K562 (cell line): Measurements from ENCODE around the gene B3GAT3. TPM values are rescaled to one million over a fixed set of nuclear protein-coding genes. Genes with fewer than 3 reads are reported as not detected.

Experiments
- BCOR ChIP-seq: fragments of 450-650 bp; IDR thresholded peaks from 2 replicates; pipeline ENCODE4 v1.6.1; 2016
- CBX1 ChIP-seq: sonication (generic); IDR thresholded peaks from 2 replicates; pipeline ENCODE4 v1.6.1; 2016; ENCODE audit warnings: antibody characterized with exemption, low read depth, mild to moderate bottlenecking
- CSDE1 ChIP-seq, 2 experiments: fragments of 450-650 bp; IDR thresholded peaks; 2 replicates each; pipeline ENCODE4 v1.6.1; 2016; ENCODE audit warnings: mild to moderate bottlenecking in 1 of 2
- FIP1L1 ChIP-seq: fragments of 200-400 bp; formaldehyde crosslinking; IDR thresholded peaks from 2 replicates; pipeline ENCODE4 v1.6.1; 2018; ENCODE audit warnings: mild to moderate bottlenecking, low read depth, low read length; ENCODE audit not compliant: poor library complexity, severe bottlenecking
- HIVEP1 ChIP-seq: fragments of 250-450 bp; sonication (Bioruptor Pico); IDR thresholded peaks from 2 replicates; pipeline ENCODE4 v1.4.0; 2020; ENCODE audit warnings: mild to moderate bottlenecking
- HLTF ChIP-seq: fragments of 450-650 bp; IDR thresholded peaks from 2 replicates; pipeline ENCODE4 v1.6.1; 2016
- MXI1 ChIP-seq: IDR thresholded peaks from 2 replicates; pipeline ENCODE4 v1.6.1; 2011; ENCODE audit warnings: low read depth, mild to moderate bottlenecking, improper control_type of control experiment, low read length
- PCBP2 ChIP-seq: fragments of 200-400 bp; formaldehyde crosslinking; IDR thresholded peaks from 2 replicates; pipeline ENCODE4 v1.6.1; 2018; ENCODE audit warnings: low read length, low read depth, mild to moderate bottlenecking, moderate library complexity; ENCODE audit not compliant: poor library complexity, severe bottlenecking
- POLR2G ChIP-seq: fragments of 200-400 bp; formaldehyde crosslinking; IDR thresholded peaks from 2 replicates; pipeline ENCODE4 v1.6.1; 2017; ENCODE audit warnings: low read depth, mild to moderate bottlenecking, antibody characterized with exemption, low read length, moderate library complexity
- POLR3G ChIP-seq: IDR thresholded peaks from 2 replicates; pipeline ENCODE4 v1.6.1; 2011; ENCODE audit not compliant: insufficient read length, insufficient replicate concordance; ENCODE audit errors: extremely low read depth
- RBM39 ChIP-seq: fragments of 200-400 bp; formaldehyde crosslinking; optimal IDR thresholded peaks from 2 replicates; pipeline ENCODE3; 2018; ENCODE audit warnings: low read depth, low read length
- SRSF1 ChIP-seq: fragments of 200-400 bp; formaldehyde crosslinking; IDR thresholded peaks from 2 replicates; pipeline ENCODE4 v1.6.1; 2017; ENCODE audit warnings: mild to moderate bottlenecking, low read depth, low read length, moderate library complexity
- TBP ChIP-seq: optimal IDR thresholded peaks from 2 replicates; pipeline ENCODE3; 2011; ENCODE audit warnings: low read depth, low read length, improper control_type of control experiment
- TGIF2 ChIP-seq: sonication (generic); formaldehyde crosslinking; IDR thresholded peaks from 2 replicates; pipeline ENCODE4 v1.8.1; 2022; ENCODE audit warnings: mild to moderate bottlenecking, missing genetic modification reagents, moderate library complexity
- TRIM28 ChIP-seq: fragments of 450-650 bp; IDR thresholded peaks from 2 replicates; pipeline ENCODE4 v1.6.1; 2017
- ZBTB11 ChIP-seq, 3 experiments: fragments of 200-800 bp in 1 of 3; fragments of 250-450 bp in 1 of 3; fragments of 450-650 bp in 1 of 3; sonication (Bioruptor Pico) in 1 of 3; sonication (Bioruptor generic) in 1 of 3; formaldehyde crosslinking in 1 of 3; IDR thresholded peaks; 2 replicates each; pipeline versions ENCODE4 v1.6.1 to v1.8.0; 2016 to 2022; ENCODE audit warnings: mild to moderate bottlenecking in 2 of 3, missing genetic modification characterization in 2 of 3, missing compliant biosample characterization in 1 of 3, moderate library complexity in 1 of 3
- ZBTB26 ChIP-seq: fragments of 450-650 bp; formaldehyde crosslinking; IDR thresholded peaks from 2 replicates; pipeline ENCODE4 v1.4.0; 2022; ENCODE audit warnings: missing genetic modification characterization
- ZC3H8 ChIP-seq: fragments of 450-650 bp; IDR thresholded peaks from 2 replicates; pipeline ENCODE4 v1.6.1; 2017
- ZKSCAN1 ChIP-seq: fragments of 150-350 bp; IDR thresholded peaks from 2 replicates; pipeline ENCODE4 v1.6.1; 2016; ENCODE audit warnings: low read depth, low read length
- ZNF134 ChIP-seq: fragments of 250-450 bp; sonication (Bioruptor Pico); conservative IDR thresholded peaks from 2 replicates; pipeline ENCODE4 v1.4.0; 2020
- ZNF212 ChIP-seq: fragments of 450-650 bp; formaldehyde crosslinking; IDR thresholded peaks from 2 replicates; pipeline ENCODE4 v1.4.0; 2020; ENCODE audit warnings: mild to moderate bottlenecking
- ZNF316 ChIP-seq: fragments of 450-650 bp; IDR thresholded peaks from 2 replicates; pipeline ENCODE4 v1.6.1; 2016
- ZNF431 ChIP-seq: sonication (generic); formaldehyde crosslinking; IDR thresholded peaks from 2 replicates; pipeline ENCODE4 v1.8.0; 2022; ENCODE audit warnings: mild to moderate bottlenecking, missing genetic modification reagents
- ZNF449 ChIP-seq: fragments of 250-450 bp; sonication (Bioruptor Pico); IDR thresholded peaks from 2 replicates; pipeline ENCODE4 v1.8.0; 2022; ENCODE audit warnings: moderate library complexity, mild to moderate bottlenecking, inconsistent platforms
- ZNF586 ChIP-seq: fragments of 450-650 bp; formaldehyde crosslinking; conservative IDR thresholded peaks from 2 replicates; pipeline ENCODE4 v1.4.0; 2020; ENCODE audit warnings: mild to moderate bottlenecking, moderate library complexity
- polyA plus RNA-seq, 8 experiments: library from polyadenylated mRNA; depleted of rRNA in 4 of 8; stranded (reverse) in 5 of 8; unstranded in 3 of 8; fragments of >200 nt; fragmentation: Nextera tagmentation in 2 of 8; fragmentation: Illumina TruSeq in 1 of 8; extraction: Ambion mirVana in 2 of 8; extraction: Trizol in 1 of 8; gene quantifications; 2 replicates each; pipeline versions ENCODE4 v1.2.1 to v1.2.3, GENCODE V29; 2011 to 2014; ENCODE audit warnings: inconsistent platforms in 1 of 8, missing spikeins in 1 of 8
- total RNA-seq, 7 experiments: library from RNA; depleted of rRNA in 6 of 7; stranded (reverse); fragments of >200 nt in 6 of 7; fragmentation: Illumina TruSeq in 2 of 7; extraction: Trizol in 2 of 7; gene quantifications; 2 replicates each; pipeline versions ENCODE4 v1.2.1 to v1.2.3, GENCODE V29; 2011 to 2021; ENCODE audit warnings: low replicate concordance in 1 of 7

Gene B3GAT3
- total and polyA plus RNA-seq, 9 of the 15 experiments (the other 6 are each of a cell fraction or from before 2014, with no cell fraction given) = 0.30 to 64.0 (median 21.4) TPM

GRCh38 chr11:62621027-62621566 lies 689 bp downstream of the B3GAT3 start (continued):
- TF ChIP-seq PCBP2 (no peak), TGIF2 (no peak), CBX1 (0 out of 2 replicates have a peak, but pooled peaks have one; percentile 31), POLR2G (no peak), ZKSCAN1 (no peak), TRIM28 (0 out of 2 replicates have a peak, but pooled peaks have one; percentile 48), TBP (peak; percentile 17), ZBTB26 (0 out of 2 replicates have a peak, but pooled peaks have one; percentile 46), SRSF1 (no peak), BCOR (peak; percentile 61; the same call in 1 of the 2 replicates), ZC3H8 (0 out of 2 replicates have a peak, but pooled peaks have one; percentile 32), HIVEP1 (CRISPR knock-in tag) (no peak), ZNF586 (no peak), ZBTB11 (CRISPR knock-in tag; IDR thresholded peaks at IDR 0.05) (no peak), RBM39 (no peak), ZNF316 (peak; percentile 69), ZNF134 (no peak), HLTF (no peak), MXI1 (no peak), ZNF212 (no peak), CSDE1 (IDR thresholded peaks at IDR 0.05) (no peak), ZNF431 (CRISPR knock-in tag) (no peak), POLR3G (no peak), FIP1L1 (no peak), ZNF449 (CRISPR knock-in tag) (no peak)
